Stimulated activated CD8-positive, alpha-beta memory T cell treated with anti-CD3 and anti-CD28 coated beads, Interleukin-4, amount 100 ng/mL, for 48 hours (primary cell): Measurements from ENCODE around the gene RNF213.

Source experiments
- DNase-seq: peaks from one replicate; pipeline ENCODE4 v3.0.0-alpha.2; 2020

The RNF213 gene

GRCh38 chr17:80425835-80426426 is 165.3 kb downstream of the RNF213 start:
- no peak for DNase-seq

GRCh38 chr17:80426671-80427326 is 166.1 kb downstream of the RNF213 start:
- peak; percentile 92 for DNase-seq

GRCh38 chr17:80427366-80428282 is 167.0 kb downstream of the RNF213 start:
- DNase-seq: no peak

GRCh38 chr17:80428363-80428762 is 167.7 kb downstream of the RNF213 start:
- no peak for DNase-seq

GRCh38 chr17:80428796-80429195 is 168.1 kb downstream of the RNF213 start:
- DNase-seq: no peak

- no peak for DNase-seq
These were observed 169.0 kb downstream of the RNF213 start for GRCh38 chr17:80429356-80430275.

GRCh38 chr17:80430446-80431245 is 170.0 kb downstream of the RNF213 start:
- DNase-seq: no peak

- DNase-seq: no peak
These were observed 170.9 kb downstream of the RNF213 start for GRCh38 chr17:80431246-80432195.

- DNase-seq: no peak
These were observed 171.8 kb downstream of the RNF213 start for GRCh38 chr17:80432350-80432955.

- DNase-seq: no peak
These were observed 172.4 kb downstream of the RNF213 start for GRCh38 chr17:80432961-80433550.

GRCh38 chr17:80433916-80434666 is 173.4 kb downstream of the RNF213 start:
- no peak for DNase-seq

- DNase-seq: no peak
These were observed 176.9 kb downstream of the RNF213 start for GRCh38 chr17:80437532-80437931.

GRCh38 chr17:80438806-80439205 is 178.2 kb downstream of the RNF213 start:
- DNase-seq: no peak

- no peak for DNase-seq
These were observed 178.8 kb downstream of the RNF213 start for GRCh38 chr17:80439499-80439898.

- DNase-seq: peak; percentile 74
These were observed 180.5 kb downstream of the RNF213 start for GRCh38 chr17:80441133-80441578.

GRCh38 chr17:80441598-80442322 is 181.1 kb downstream of the RNF213 start:
- no peak for DNase-seq

- no peak for DNase-seq
These were observed 181.6 kb downstream of the RNF213 start for GRCh38 chr17:80442323-80442659.

GRCh38 chr17:80442764-80443163 is 182.1 kb downstream of the RNF213 start:
- no peak for DNase-seq
